ENCODE results near the gene OVOL3.

DNA sequence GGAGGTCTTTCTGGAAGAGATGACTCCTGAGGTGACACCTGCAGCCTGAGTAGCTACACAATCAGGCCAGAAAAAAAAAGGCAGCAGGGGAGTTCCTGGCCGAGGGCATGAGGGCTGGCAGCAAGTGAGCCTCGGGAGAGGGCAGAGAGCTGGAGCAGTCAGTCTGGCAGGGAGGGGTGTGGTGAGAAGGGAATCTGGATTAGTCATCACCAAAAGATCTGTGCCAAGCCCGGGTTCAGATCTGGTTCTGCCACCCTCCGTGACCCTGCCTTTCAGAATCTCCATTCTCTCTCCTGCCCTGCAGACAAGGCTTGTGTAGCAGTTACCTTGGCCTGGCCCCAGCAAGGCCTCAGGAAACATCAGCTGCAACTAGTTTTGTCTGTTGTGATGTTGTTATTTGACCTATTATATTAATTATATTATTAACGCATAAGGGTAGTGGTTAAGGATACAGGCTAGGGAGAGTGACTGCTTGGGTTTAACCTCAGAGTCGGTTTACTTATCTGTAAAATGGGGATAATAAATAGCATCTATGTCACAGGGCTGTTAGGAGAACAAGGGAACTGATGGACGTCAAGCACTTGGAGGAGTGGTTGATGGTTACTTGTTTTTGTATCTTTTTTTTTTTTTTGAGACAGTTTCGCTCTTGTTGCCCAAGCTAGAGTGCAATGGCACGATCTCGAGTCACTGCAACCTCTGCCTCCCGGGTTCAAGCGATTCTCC, 26.2 kb downstream of the OVOL3 start:
- TF ChIP-seq, protein P1, sequence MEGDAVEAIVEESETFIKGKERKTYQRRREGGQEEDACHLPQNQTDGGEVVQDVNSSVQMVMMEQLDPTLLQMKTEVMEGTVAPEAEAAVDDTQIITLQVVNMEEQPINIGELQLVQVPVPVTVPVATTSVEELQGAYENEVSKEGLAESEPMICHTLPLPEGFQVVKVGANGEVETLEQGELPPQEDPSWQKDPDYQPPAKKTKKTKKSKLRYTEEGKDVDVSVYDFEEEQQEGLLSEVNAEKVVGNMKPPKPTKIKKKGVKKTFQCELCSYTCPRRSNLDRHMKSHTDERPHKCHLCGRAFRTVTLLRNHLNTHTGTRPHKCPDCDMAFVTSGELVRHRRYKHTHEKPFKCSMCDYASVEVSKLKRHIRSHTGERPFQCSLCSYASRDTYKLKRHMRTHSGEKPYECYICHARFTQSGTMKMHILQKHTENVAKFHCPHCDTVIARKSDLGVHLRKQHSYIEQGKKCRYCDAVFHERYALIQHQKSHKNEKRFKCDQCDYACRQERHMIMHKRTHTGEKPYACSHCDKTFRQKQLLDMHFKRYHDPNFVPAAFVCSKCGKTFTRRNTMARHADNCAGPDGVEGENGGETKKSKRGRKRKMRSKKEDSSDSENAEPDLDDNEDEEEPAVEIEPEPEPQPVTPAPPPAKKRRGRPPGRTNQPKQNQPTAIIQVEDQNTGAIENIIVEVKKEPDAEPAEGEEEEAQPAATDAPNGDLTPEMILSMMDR (IDR thresholded peaks at IDR 0.05; ENCODE audit: borderline replicate concordance, extremely low read depth, low read length, poor library complexity, severe bottlenecking), result no peak
- no peak for TF ChIP-seq EZH2 (IDR thresholded peaks at IDR 0.05; ENCODE audit: borderline replicate concordance, low read depth, low read length, severe bottlenecking)

Data from DND-41 (cell line).